IPS-18a (cell line): ENCODE results near the gene ADAM19.

Source experiments
- H3K27ac ChIP-seq: one replicate; pipeline ENCODE4 v1.5.1; 2013; ENCODE audit warnings: low read length
- H3K27me3 ChIP-seq: one replicate; pipeline ENCODE4 v1.6.1; 2013; ENCODE audit warnings: mild to moderate bottlenecking, low read length; ENCODE audit not compliant: control insufficient read depth, insufficient read depth
- H3K36me3 ChIP-seq: one replicate; pipeline ENCODE4 v1.6.1; 2013; ENCODE audit warnings: low read depth, low read length; ENCODE audit not compliant: control insufficient read depth
- H3K4me1 ChIP-seq: one replicate; pipeline ENCODE4 v1.6.1; 2013; ENCODE audit warnings: low read depth, low read length; ENCODE audit not compliant: control insufficient read depth
- H3K4me3 ChIP-seq: one replicate; pipeline ENCODE4 v1.5.1; 2013; ENCODE audit warnings: low read length
- H3K9ac ChIP-seq: one replicate; pipeline ENCODE4 v1.6.1; 2013; ENCODE audit warnings: mild to moderate bottlenecking, low read length, moderate library complexity
- H3K9me3 ChIP-seq: one replicate; pipeline ENCODE4 v1.6.1; 2013; ENCODE audit warnings: low read depth, low read length; ENCODE audit not compliant: control insufficient read depth

The ADAM19 gene

DNA sequence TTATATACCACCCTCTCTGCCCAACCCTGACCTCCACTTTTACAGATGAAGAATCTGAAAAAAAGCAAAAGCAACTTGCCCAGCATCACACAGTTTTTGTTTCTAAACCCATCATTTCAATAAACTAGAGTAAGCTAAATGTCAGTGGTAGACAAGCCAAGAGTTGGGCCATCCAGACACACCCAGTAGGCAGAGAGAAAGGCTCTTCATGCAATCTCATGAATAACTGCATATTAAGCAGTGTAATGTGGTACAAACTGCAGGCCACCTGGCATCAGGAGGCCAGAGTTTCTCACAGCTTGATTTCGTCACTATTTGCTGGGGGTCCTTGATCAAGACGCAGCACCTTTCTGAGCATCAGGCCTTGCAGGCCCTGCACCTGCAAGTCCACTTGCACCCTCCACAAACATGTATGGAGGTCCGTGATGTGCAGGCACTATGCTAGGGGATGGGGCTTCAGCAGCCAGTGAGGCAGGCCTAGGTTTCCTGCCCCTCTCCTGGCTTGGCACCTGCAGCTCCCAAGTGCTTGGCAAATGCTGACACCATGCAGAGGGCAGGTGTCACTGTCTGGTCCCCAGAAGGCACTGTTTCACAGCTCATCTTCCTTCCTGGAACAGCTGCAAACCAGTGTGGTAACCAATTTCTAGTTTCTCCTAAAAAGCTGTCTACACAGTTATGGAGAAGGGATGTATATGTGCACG lies 29.8 kb downstream of the ADAM19 start:
- H3K27me3 ChIP-seq: no peaks in the 10 kb centered on the region
- no peak overlapping the region for H3K27ac ChIP-seq
- peaks cover 1% of the 10 kb centered on the region for H3K4me1 ChIP-seq
- H3K9me3 ChIP-seq: no peaks in the 10 kb centered on the region
- H3K9ac ChIP-seq: no peak overlapping the region
- no peaks in the 10 kb centered on the region for H3K36me3 ChIP-seq
- no peak overlapping the region for H3K4me3 ChIP-seq

- Histone ChIP-seq H3K9me3 (no peaks in the 10 kb centered on the region), H3K36me3 (no peaks in the 10 kb centered on the region), H3K4me1 (peaks cover 3% of the 10 kb centered on the region), H3K27me3 (no peaks in the 10 kb centered on the region), H3K9ac (no peak overlapping the region), H3K27ac (no peak overlapping the region), H3K4me3 (no peak overlapping the region)
Measured at GRCh38 chr5:157544623-157544989, 31.0 kb downstream of the ADAM19 start.

GRCh38 chr5:157543825-157544622 lies 31.6 kb downstream of the ADAM19 start:
- H3K9me3 ChIP-seq: no peaks in the 10 kb centered on the region
- H3K27me3 ChIP-seq: no peaks in the 10 kb centered on the region
- H3K4me1 ChIP-seq: peaks cover 3% of the 10 kb centered on the region
- no peak overlapping the region for H3K4me3 ChIP-seq
- H3K36me3 ChIP-seq: no peaks in the 10 kb centered on the region
- no peak overlapping the region for H3K27ac ChIP-seq
- H3K9ac ChIP-seq: no peak overlapping the region

DNA sequence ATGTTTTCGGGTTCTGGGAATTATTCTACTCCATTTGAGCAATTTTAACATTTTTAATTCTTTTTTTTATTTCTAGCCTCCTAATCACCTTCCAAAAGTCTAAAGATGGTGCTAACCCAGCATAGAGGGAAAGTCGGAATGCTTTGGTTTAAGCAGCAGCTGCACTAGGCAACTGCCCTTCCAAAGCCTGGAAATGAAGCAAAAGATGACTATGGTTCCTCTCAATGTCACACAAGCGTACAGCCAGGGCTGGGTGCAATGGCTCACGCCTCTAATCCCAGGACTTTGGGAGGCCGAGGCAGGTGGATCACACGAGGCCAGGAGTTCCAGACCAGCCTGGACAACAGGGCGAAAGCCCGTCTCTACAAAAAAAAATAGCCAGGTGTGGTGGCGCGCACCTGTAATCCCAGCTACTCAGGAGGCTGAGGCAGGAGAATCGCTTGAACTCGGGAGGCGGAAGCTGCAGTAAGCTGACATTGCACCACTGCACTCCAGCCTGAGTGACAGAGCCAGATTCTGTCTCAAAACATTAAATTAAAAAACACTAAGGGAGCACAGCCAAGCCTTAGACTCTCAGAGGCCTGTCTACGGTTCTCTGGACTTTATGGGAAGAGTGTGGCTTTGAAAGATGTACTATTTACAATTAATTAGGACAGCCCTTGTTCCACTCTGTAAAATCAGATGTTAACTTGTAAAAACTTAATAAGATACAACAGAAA lies 33.1 kb downstream of the ADAM19 start:
- Histone ChIP-seq H3K9me3 (no peaks in the 10 kb centered on the region), H3K4me3 (no peak overlapping the region), H3K36me3 (no peaks in the 10 kb centered on the region), H3K4me1 (peaks cover 3% of the 10 kb centered on the region), H3K27ac (no peak overlapping the region), H3K27me3 (no peaks in the 10 kb centered on the region), H3K9ac (no peak overlapping the region)

DNA sequence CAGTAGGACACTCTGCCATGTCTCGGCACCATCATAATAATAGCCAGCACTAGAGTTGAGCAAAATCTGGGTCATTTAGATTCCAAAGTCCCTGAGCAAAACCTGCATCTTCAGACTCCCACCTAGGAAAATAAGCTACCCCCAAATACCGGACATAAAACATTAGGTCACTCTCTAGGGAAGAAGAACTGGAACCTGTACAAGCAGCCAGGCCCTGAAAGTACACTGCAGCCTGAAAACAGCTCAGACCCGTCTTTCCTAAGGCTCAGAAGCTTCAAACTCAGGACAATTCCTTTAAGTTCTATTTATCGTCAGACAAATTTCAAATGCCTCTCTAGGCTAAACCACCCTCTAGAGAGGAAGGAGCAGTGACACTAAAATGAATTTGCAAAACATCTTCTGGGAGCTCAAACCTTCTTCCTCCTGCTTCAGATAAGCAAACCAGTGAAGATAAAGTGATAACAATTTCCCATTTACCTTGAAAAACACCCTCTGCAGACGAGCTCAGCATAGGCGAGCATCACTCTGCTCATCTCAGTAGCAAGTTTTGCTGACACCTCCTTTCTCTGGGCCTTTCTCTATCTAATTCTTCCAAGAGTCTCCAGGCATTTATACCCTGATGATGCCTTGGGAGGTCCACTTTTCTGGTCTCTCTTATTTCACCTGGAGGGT lies 34.0 kb downstream of the ADAM19 start:
- H3K27me3 ChIP-seq: no peaks in the 10 kb centered on the region
- H3K4me1 ChIP-seq: peaks cover 3% of the 10 kb centered on the region
- no peak overlapping the region for H3K4me3 ChIP-seq
- H3K9me3 ChIP-seq: no peaks in the 10 kb centered on the region
- H3K27ac ChIP-seq: no peak overlapping the region
- no peak overlapping the region for H3K9ac ChIP-seq
- H3K36me3 ChIP-seq: no peaks in the 10 kb centered on the region

- Histone ChIP-seq H3K27ac (no peak overlapping the region), H3K9me3 (no peaks in the 10 kb centered on the region), H3K36me3 (no peaks in the 10 kb centered on the region), H3K27me3 (no peaks in the 10 kb centered on the region), H3K9ac (no peak overlapping the region), H3K4me1 (peaks cover 3% of the 10 kb centered on the region), H3K4me3 (no peak overlapping the region)
Measured at GRCh38 chr5:157540707-157541446, 34.7 kb downstream of the ADAM19 start.

- Histone ChIP-seq H3K27me3 (no peaks in the 10 kb centered on the region), H3K9ac (no peak overlapping the region), H3K4me1 (peaks cover 3% of the 10 kb centered on the region), H3K4me3 (no peak overlapping the region), H3K9me3 (no peaks in the 10 kb centered on the region), H3K27ac (no peak overlapping the region), H3K36me3 (no peaks in the 10 kb centered on the region)
Measured at GRCh38 chr5:157540124-157540523, 35.5 kb downstream of the ADAM19 start.

- H3K36me3 ChIP-seq: no peaks in the 10 kb centered on the region
- H3K27ac ChIP-seq: no peak overlapping the region
- H3K9me3 ChIP-seq: no peaks in the 10 kb centered on the region
- H3K4me3 ChIP-seq: no peak overlapping the region
- no peak overlapping the region for H3K9ac ChIP-seq
- no peaks in the 10 kb centered on the region for H3K27me3 ChIP-seq
- peaks cover 3% of the 10 kb centered on the region for H3K4me1 ChIP-seq
Measured at GRCh38 chr5:157539503-157540022, 36.0 kb downstream of the ADAM19 start.

DNA sequence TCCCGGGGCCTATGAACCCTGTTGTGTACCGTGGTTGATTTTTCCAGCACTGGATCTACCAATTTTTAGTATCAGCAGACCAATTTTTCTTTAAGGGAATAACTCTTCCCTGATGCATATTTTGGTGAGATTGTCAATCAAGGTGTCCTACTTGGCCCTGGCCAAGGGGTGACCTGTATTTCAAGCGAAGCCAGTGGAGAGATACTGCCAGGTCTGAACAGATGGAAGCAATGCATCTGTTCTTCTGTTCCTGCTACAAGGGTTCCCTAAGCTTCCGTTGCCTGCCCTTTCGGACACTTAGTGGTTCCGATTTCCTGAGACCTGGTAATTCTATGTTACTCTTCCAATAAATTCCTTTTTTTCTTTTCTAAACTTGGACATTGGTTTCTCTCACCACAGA lies 37.3 kb downstream of the ADAM19 start:
- no peaks in the 10 kb centered on the region for H3K27me3 ChIP-seq
- H3K36me3 ChIP-seq: no peaks in the 10 kb centered on the region
- peaks cover 3% of the 10 kb centered on the region for H3K4me1 ChIP-seq
- H3K4me3 ChIP-seq: no peak overlapping the region
- H3K9ac ChIP-seq: no peak overlapping the region
- no peaks in the 10 kb centered on the region for H3K9me3 ChIP-seq
- no peak overlapping the region for H3K27ac ChIP-seq

DNA sequence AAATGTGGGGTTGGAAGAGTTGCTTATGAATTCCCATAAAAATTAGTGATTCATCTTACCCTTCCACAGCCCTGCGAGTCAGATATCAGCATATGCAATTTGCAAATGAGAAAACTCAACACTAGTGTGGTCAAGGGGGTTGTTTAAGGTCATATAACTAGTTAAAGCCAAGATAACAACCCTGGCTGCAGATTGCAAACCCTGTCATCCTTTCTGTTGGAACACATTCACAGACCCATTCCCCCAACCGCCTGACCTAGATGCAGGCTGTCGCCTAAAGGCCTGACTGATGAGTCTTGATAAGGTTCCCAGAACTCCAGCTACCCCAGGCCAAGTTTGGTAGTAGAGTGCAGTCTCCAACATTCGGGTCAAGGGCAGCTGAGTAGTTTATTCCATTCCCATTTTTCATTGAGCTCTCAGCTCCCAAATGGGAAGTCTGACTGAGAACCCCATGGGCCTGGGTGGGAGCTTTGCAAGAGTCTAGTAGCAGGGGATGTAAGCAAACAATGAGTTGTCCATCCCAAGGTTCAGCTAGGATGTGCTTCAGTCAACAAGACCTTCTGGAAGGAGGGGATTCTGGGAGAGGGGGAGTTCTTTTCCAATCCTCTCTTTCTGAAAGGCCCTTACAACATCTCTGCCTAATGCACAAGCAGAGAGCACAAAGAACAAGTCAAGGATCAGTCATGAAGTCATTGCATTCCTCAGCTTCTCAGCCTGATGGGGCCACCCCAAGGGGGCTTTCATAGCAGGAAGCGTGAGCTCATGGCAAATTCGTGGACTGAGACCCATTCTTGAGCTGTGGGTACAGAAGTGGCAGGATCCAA lies 40.3 kb downstream of the ADAM19 start:
- Histone ChIP-seq H3K9ac (no peak overlapping the region), H3K36me3 (no peaks in the 10 kb centered on the region), H3K27ac (no peak overlapping the region), H3K9me3 (no peaks in the 10 kb centered on the region), H3K4me3 (no peak overlapping the region), H3K27me3 (no peaks in the 10 kb centered on the region), H3K4me1 (no peaks in the 10 kb centered on the region)
